Panc1 (cell line): Measurements from ENCODE around the gene NYAP1. TPM values are rescaled to one million over a fixed set of nuclear protein-coding genes. Genes with fewer than 3 reads are reported as not detected.

Experiments
- ATAC-seq: fragments of 200-7000 bp; cut with Tn5 transposase; 2 replicates; pipeline ENCODE4 v1.9.1; 2020; ENCODE audit warnings: mild to moderate bottlenecking, moderate library complexity
- BruUV-seq: library from RNA; stranded (reverse); fragments of 400-500 nt; replicated peaks from 2 replicates; lab custom pipeline; 2021; lab: Mats Ljungman, UMichigan
- CTCF ChIA-PET: fragments of 300-600 bp; sonication (Branson Sonifier 250); formaldehyde crosslinking; loops from one replicate; lab custom pipeline; 2022; ENCODE audit warnings: antibody characterized with exemption; lab: Charles Lee
- POLR2A ChIA-PET: fragments of 300-600 bp; sonication (Branson Sonifier 250); formaldehyde crosslinking; loops from one replicate; lab custom pipeline; 2022; ENCODE audit warnings: antibody characterized with exemption; lab: Charles Lee
- DNase-seq: peaks from one replicate; pipeline ENCODE4 v3.0.0-alpha.2; 2010; ENCODE audit warnings: low read depth, low spot score
- H3K27ac ChIP-seq: 2 replicates; pipeline ENCODE4 v1.5.1; 2011; ENCODE audit warnings: mild to moderate bottlenecking, low read length, inconsistent platforms
- H3K27me3 ChIP-seq: fragments of 200-500 bp; sonication (Bioruptor generic); 2 replicates; pipeline ENCODE4 v1.6.0; 2014; ENCODE audit warnings: low read length, inconsistent platforms; ENCODE audit not compliant: control insufficient read depth, insufficient read depth
- H3K36me3 ChIP-seq: fragments of 200-500 bp; sonication (Bioruptor generic); 2 replicates; pipeline ENCODE4 v1.5.1; 2014; ENCODE audit warnings: inconsistent platforms, mild to moderate bottlenecking, low read length, moderate library complexity; ENCODE audit not compliant: control insufficient read depth, insufficient read depth
- H3K4me1 ChIP-seq: 2 replicates; pipeline ENCODE4 v1.5.1; 2011; ENCODE audit warnings: inconsistent platforms, mild to moderate bottlenecking, low read length, moderate library complexity; ENCODE audit not compliant: control insufficient read depth, insufficient read depth
- H3K4me3 ChIP-seq, 2 experiments: 2 replicates each; pipeline ENCODE4 v1.5.1; 2011 to 2012; ENCODE audit warnings: low read depth in 2 of 2, low read length in 2 of 2, mild to moderate bottlenecking in 2 of 2, inconsistent platforms in 1 of 2, moderate library complexity in 1 of 2
- H3K9me3 ChIP-seq: fragments of 200-500 bp; sonication (Bioruptor generic); 2 replicates; pipeline ENCODE4 v1.5.1; 2014; ENCODE audit warnings: low read depth, mild to moderate bottlenecking, inconsistent platforms, low read length, moderate library complexity; ENCODE audit not compliant: control insufficient read depth, insufficient read depth
- CTCF ChIP-seq: fragments of 450-650 bp; IDR thresholded peaks from 2 replicates; pipeline ENCODE4 v1.5.1; 2017; ENCODE audit warnings: mild to moderate bottlenecking
- POLR2AphosphoS5 ChIP-seq: IDR thresholded peaks from 2 replicates; pipeline ENCODE4 v1.6.1; 2012; ENCODE audit warnings: mild to moderate bottlenecking, low read depth, low read length, moderate library complexity
- REST ChIP-seq, 2 experiments: IDR thresholded peaks; 2 replicates each; pipeline ENCODE4 v1.6.1; 2011 to 2012; ENCODE audit warnings: low read depth in 2 of 2, control low read depth in 1 of 2, low read length in 1 of 2, mild to moderate bottlenecking in 1 of 2, moderate library complexity in 1 of 2; ENCODE audit not compliant: insufficient read depth in 1 of 2
- SIN3A ChIP-seq: IDR thresholded peaks from 2 replicates; pipeline ENCODE4 v1.6.1; 2012; ENCODE audit warnings: low read depth, mild to moderate bottlenecking, low read length, moderate library complexity, borderline replicate concordance; ENCODE audit not compliant: insufficient read depth
- TCF7L2 ChIP-seq: IDR thresholded peaks from 2 replicates; pipeline ENCODE4 v1.6.1; 2011; ENCODE audit warnings: mild to moderate bottlenecking, low read depth, low read length, inconsistent platforms
- in situ Hi-C: cut with HindIII; loops from 2 replicates; pipeline ENCODE4 v1.10.0; 2016; ENCODE audit warnings: low sequenced_read_pairs, low pct_unique_long_range_greater_than_20kb
- intact Hi-C: fragments of 100-400 bp; cut with micrococcal nuclease; formaldehyde crosslinking; loops from one replicate; pipeline ENCODE4 v1.10.0; 2022; ENCODE audit not compliant: unreplicated experiment
- total RNA-seq: library from RNA; stranded (reverse); gene quantifications from one replicate; pipeline ENCODE4 v1.2.1, GENCODE V29; 2021; ENCODE audit not compliant: unreplicated experiment

The NYAP1 gene
- total RNA-seq, 1 experiment from 2014 or later = 4.0 TPM

DNA sequence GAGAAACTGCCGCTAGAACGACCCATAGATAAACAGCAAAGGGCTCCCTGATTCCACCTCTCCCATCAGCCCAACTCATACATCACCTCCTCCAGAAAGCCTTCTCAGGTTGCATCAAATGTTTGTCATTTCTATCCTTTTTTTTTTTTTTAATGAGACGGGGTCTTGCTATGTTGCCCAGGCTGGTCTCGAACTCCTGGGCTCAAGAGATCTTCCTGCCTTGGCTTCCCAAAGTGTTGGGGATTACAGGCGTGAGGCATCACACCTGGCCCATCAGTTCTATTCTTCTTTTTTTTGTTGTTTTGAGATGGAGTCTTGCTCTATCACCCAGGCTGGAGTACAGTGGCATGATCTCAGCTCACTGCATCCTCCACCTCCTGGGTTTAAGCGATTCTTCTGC lies 26.7 kb upstream of the NYAP1 start:
- ChIA-PET CTCF (interaction anchor here (0.6 kb wide), 1 partner anchor 13 kb away, joined by 4 read pairs; no protein-coding TSS in a partner anchor), POLR2A (no interaction called here)
- H3K27ac ChIP-seq = no peak overlapping the region
- in situ Hi-C loops (no loop called here), intact Hi-C loops (no loop called here)
- no peaks in the 10 kb centered on the region for H3K4me1 ChIP-seq
- no peaks in the 10 kb centered on the region for H3K36me3 ChIP-seq
- H3K27me3 ChIP-seq = no peaks in the 10 kb centered on the region
- DNase-seq (no peak), ATAC-seq (no peak)
- BruUV-seq = no TSS peak
- H3K4me3 ChIP-seq = no peak overlapping the region
- no peaks in the 10 kb centered on the region for H3K9me3 ChIP-seq
- TF ChIP-seq REST (IDR thresholded peaks at IDR 0.05; ENCODE audit: insufficient read depth in 1 of 2, low read depth in 2 of 2, low read length in 1 of 2) = no peak

GRCh38 chr7:100464210-100464660 lies 19.5 kb upstream of the NYAP1 start, which contains the start of gene SPACDR:
TSS of gene SPACDR (minus strand) at chr7:100464260. CDS start at chr7:100464025, 235 bp downstream.
- in situ Hi-C loops (no loop called here), intact Hi-C loops (no loop called here)
- no peak within 1 kb of the TSS for H3K27ac ChIP-seq

More at GRCh38 chr7:100464210-100464660, 19.5 kb upstream of the NYAP1 start, which contains the start of gene SPACDR:
- CTCF ChIA-PET = no interaction called here
- TF ChIP-seq TCF7L2 = no peak
- TF ChIP-seq CTCF = no peak
- TF ChIP-seq REST (IDR thresholded peaks at IDR 0.05; ENCODE audit: insufficient read depth in 1 of 2, low read depth in 2 of 2, low read length in 1 of 2) = no peak
- TF ChIP-seq SIN3A = no peak
- no peak for TF ChIP-seq POLR2AphosphoS5
- Histone ChIP-seq H3K36me3 (no peaks in the 10 kb centered on the region), H3K4me3 (no peak within 1 kb of the TSS), H3K9me3 (no peaks in the 10 kb centered on the region), H3K4me1 (no peaks in the 10 kb centered on the region; the same call in none of the 2 replicates), H3K27me3 (no peaks in the 10 kb centered on the region)
- ATAC-seq = no peak
- POLR2A ChIA-PET = no interaction called here
- BruUV-seq = no TSS peak
- no peak for DNase-seq
